Lower lobe of right lung (tissue), 2 donors: ENCODE measurements around the gene ZCCHC17. TPM values are rescaled to one million over a fixed set of nuclear protein-coding genes. Genes with fewer than 3 reads are reported as not detected.

Experiments
- ATAC-seq, 2 donors: fragments of 200-7000 bp; cut with Tn5 transposase; one replicate each; pipeline ENCODE4 v1.9.1; 2020 to 2022; ENCODE audit warnings: mild to moderate bottlenecking in 2 of 2, moderate library complexity in 2 of 2
- DNase-seq: peaks from one replicate; pipeline ENCODE4 v3.0.0-alpha.2; 2020
- H3K27ac ChIP-seq: fragments of 200-600 bp; one replicate; pipeline ENCODE4 v1.8.0; 2022
- H3K27me3 ChIP-seq: fragments of 200-600 bp; one replicate; pipeline ENCODE4 v1.8.0; 2022; ENCODE audit warnings: low read depth
- H3K36me3 ChIP-seq: fragments of 200-600 bp; one replicate; pipeline ENCODE4 v1.8.0; 2022; ENCODE audit warnings: mild to moderate bottlenecking
- H3K4me1 ChIP-seq: fragments of 200-600 bp; one replicate; pipeline ENCODE4 v1.8.0; 2022
- H3K4me3 ChIP-seq: fragments of 200-600 bp; one replicate; pipeline ENCODE4 v1.8.0; 2022; ENCODE audit warnings: mild to moderate bottlenecking
- H3K9me3 ChIP-seq: fragments of 200-600 bp; one replicate; pipeline ENCODE4 v1.8.0; 2022
- CTCF ChIP-seq: fragments of 200-600 bp; IDR thresholded peaks from one replicate; pipeline ENCODE4 v1.8.0; 2022; ENCODE audit warnings: antibody characterized with exemption, mild to moderate bottlenecking
- intact Hi-C: fragments of 100-400 bp; cut with DNase I; formaldehyde crosslinking; loops from one replicate; pipeline ENCODE4 v1.11.0; 2022
- total RNA-seq: library from RNA; stranded (reverse); fragmentation: NEBNext Ultra II Directional; extraction: Animal tissue kit (Norgen Biotek cat#: 25700); gene quantifications from one replicate; pipeline ENCODE4 v1.2.1, GENCODE V29; 2021
- donor health status: DM: no; HTN: yes; CAD: no; lungs with severe emphysema.

ZCCHC17 gene
- total RNA-seq, 1 donor from 2014 or later: 22.5 TPM

- Histone ChIP-seq H3K9me3 (no peaks in the 10 kb centered on the region), H3K4me3 (no peak overlapping the region), H3K36me3 (peaks cover 9% of the 10 kb centered on the region), H3K4me1 (peaks cover 36% of the 10 kb centered on the region), H3K27me3 (no peaks in the 10 kb centered on the region), H3K27ac (no peak overlapping the region)
- no peak for ATAC-seq
- TF ChIP-seq CTCF: no peak
- no peak for DNase-seq
- intact Hi-C loops: no loop called here
Measured at GRCh38 chr1:31370565-31370964, 73.7 kb downstream of the ZCCHC17 start.

- Histone ChIP-seq H3K4me3 (peak overlapping the region; percentile 49), H3K9me3 (no peaks in the 10 kb centered on the region), H3K36me3 (peaks cover under 1% of the 10 kb centered on the region), H3K4me1 (peaks cover 36% of the 10 kb centered on the region), H3K27me3 (no peaks in the 10 kb centered on the region), H3K27ac (no peak overlapping the region)
- no peak for TF ChIP-seq CTCF
- intact Hi-C loops: no loop called here
- DNase-seq (no peak), ATAC-seq (no peak)
Measured at GRCh38 chr1:31371121-31371959, 74.5 kb downstream of the ZCCHC17 start.

GRCh38 chr1:31372051-31372450 lies 75.2 kb downstream of the ZCCHC17 start:
- peak overlapping the region; percentile 49 for H3K4me3 ChIP-seq
- DNase-seq: no peak

GRCh38 chr1:31372751-31373055 lies 75.9 kb downstream of the ZCCHC17 start:
- ATAC-seq (no peak), DNase-seq (no peak)
- Histone ChIP-seq H3K27me3 (no peaks in the 10 kb centered on the region), H3K4me1 (peaks cover 36% of the 10 kb centered on the region), H3K4me3 (peak overlapping the region; percentile 49), H3K27ac (peak overlapping the region; percentile 75), H3K36me3 (no peaks in the 10 kb centered on the region), H3K9me3 (no peaks in the 10 kb centered on the region)
- no peak for TF ChIP-seq CTCF
- intact Hi-C loops: no loop called here

More at GRCh38 chr1:31372051-31372450, 75.2 kb downstream of the ZCCHC17 start:
- no peaks in the 10 kb centered on the region for H3K27me3 ChIP-seq
- H3K36me3 ChIP-seq: no peaks in the 10 kb centered on the region
- intact Hi-C loops: no loop called here
- peaks cover 36% of the 10 kb centered on the region for H3K4me1 ChIP-seq
- H3K27ac ChIP-seq: no peak overlapping the region
- TF ChIP-seq CTCF: no peak
- no peak for ATAC-seq
- no peaks in the 10 kb centered on the region for H3K9me3 ChIP-seq

GRCh38 chr1:31373056-31373896 lies 76.4 kb downstream of the ZCCHC17 start, which contains the start of gene FABP3:
TSS of gene FABP3 (minus strand) at chr1:31373076. CDS start at chr1:31373014, 62 bp downstream.
- intact Hi-C loops: no loop called here
- H3K4me1 ChIP-seq: peaks cover 36% of the 10 kb centered on the region

More at GRCh38 chr1:31373056-31373896, 76.4 kb downstream of the ZCCHC17 start, which contains the start of gene FABP3:
- Histone ChIP-seq H3K36me3 (no peaks in the 10 kb centered on the region), H3K4me3 (peak within 1 kb of the TSS; percentile 49), H3K27ac (peak within 1 kb of the TSS; percentile 75), H3K27me3 (no peaks in the 10 kb centered on the region), H3K9me3 (no peaks in the 10 kb centered on the region)
- TF ChIP-seq CTCF: no peak
- ATAC-seq: peak; percentile 86 to 87
- DNase-seq: peak; percentile 88
